ENCODE results near the gene SLC4A8. TPM values are rescaled to one million over a fixed set of nuclear protein-coding genes. Genes with fewer than 3 reads are reported as not detected.

Gene SLC4A8
- polyA plus RNA-seq, 1 donor (not counting 4 experiments of a cell fraction or from before 2014, with no cell fraction given): 2.3 TPM

GRCh38 chr12:51388846-51389245 is 35.8 kb upstream of the SLC4A8 start:
- H3K4me1 ChIP-seq (ENCODE audit: control insufficient read depth, extremely low read depth, insufficient read depth, low read length): peaks cover 46% of the 10 kb centered on the region
- H3K27me3 ChIP-seq (ENCODE audit: control insufficient read depth, extremely low read depth, insufficient read depth, low read length): no peaks in the 10 kb centered on the region
- peaks cover 4 to 12% of the 10 kb centered on the region in 2 experiments for H3K36me3 ChIP-seq (ENCODE audit: control insufficient read depth in 2 of 2, extremely low read depth in 1 of 2, insufficient read depth in 2 of 2, low read length in 2 of 2)
- H3K9me1 ChIP-seq (ENCODE audit: control insufficient read depth, extremely low read depth, insufficient read depth, low read length): peaks cover 4% of the 10 kb centered on the region
- no peak overlapping the region for H3K9ac ChIP-seq (ENCODE audit: control insufficient read depth, extremely low read depth, insufficient read depth, low read length)
- DNase-seq (ENCODE audit: low read depth, low spot score) (no peak), FAIRE-seq (peak; percentile 46)
- peak overlapping the region; percentile 52 for H3K4me2 ChIP-seq (ENCODE audit: control insufficient read depth, extremely low read depth, insufficient read depth, low read depth, low read length)
- peak overlapping the region; percentile 51 for H3K27ac ChIP-seq (ENCODE audit: control insufficient read depth, insufficient read depth, low read length)
- H3K4me3 ChIP-seq (ENCODE audit: control insufficient read depth in 2 of 3, extremely low read depth in 1 of 3, insufficient read depth in 2 of 3, low read depth in 1 of 3, low read length in 3 of 3): peak overlapping the region in 1 of 3 experiments; percentile 11
- TF ChIP-seq, protein P1, sequence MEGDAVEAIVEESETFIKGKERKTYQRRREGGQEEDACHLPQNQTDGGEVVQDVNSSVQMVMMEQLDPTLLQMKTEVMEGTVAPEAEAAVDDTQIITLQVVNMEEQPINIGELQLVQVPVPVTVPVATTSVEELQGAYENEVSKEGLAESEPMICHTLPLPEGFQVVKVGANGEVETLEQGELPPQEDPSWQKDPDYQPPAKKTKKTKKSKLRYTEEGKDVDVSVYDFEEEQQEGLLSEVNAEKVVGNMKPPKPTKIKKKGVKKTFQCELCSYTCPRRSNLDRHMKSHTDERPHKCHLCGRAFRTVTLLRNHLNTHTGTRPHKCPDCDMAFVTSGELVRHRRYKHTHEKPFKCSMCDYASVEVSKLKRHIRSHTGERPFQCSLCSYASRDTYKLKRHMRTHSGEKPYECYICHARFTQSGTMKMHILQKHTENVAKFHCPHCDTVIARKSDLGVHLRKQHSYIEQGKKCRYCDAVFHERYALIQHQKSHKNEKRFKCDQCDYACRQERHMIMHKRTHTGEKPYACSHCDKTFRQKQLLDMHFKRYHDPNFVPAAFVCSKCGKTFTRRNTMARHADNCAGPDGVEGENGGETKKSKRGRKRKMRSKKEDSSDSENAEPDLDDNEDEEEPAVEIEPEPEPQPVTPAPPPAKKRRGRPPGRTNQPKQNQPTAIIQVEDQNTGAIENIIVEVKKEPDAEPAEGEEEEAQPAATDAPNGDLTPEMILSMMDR (optimal IDR thresholded peaks at IDR 0.05 in 1 of 3, IDR thresholded peaks at IDR 0.05 in 1 of 3, conservative IDR thresholded peaks at IDR 0.05 in 1 of 3; ENCODE audit: extremely low read depth in 1 of 3, insufficient read depth in 2 of 3, low read length in 3 of 3): no peak
- H4K20me1 ChIP-seq (ENCODE audit: control insufficient read depth, extremely low read depth, insufficient read depth, low read length): no peaks in the 10 kb centered on the region
- H3K79me2 ChIP-seq (ENCODE audit: control insufficient read depth, insufficient read depth, low read length): peaks cover 10% of the 10 kb centered on the region
- dilution Hi-C loops (cut with MboI; ENCODE audit: extremely low pct_ligation_motif_present, low sequenced_read_pairs): no loop called here
- H2AFZ ChIP-seq (ENCODE audit: control insufficient read depth, low read length): no peak overlapping the region
- no peaks in the 10 kb centered on the region for H3K9me3 ChIP-seq (ENCODE audit: control insufficient read depth, low read depth, low read length)

DNA sequence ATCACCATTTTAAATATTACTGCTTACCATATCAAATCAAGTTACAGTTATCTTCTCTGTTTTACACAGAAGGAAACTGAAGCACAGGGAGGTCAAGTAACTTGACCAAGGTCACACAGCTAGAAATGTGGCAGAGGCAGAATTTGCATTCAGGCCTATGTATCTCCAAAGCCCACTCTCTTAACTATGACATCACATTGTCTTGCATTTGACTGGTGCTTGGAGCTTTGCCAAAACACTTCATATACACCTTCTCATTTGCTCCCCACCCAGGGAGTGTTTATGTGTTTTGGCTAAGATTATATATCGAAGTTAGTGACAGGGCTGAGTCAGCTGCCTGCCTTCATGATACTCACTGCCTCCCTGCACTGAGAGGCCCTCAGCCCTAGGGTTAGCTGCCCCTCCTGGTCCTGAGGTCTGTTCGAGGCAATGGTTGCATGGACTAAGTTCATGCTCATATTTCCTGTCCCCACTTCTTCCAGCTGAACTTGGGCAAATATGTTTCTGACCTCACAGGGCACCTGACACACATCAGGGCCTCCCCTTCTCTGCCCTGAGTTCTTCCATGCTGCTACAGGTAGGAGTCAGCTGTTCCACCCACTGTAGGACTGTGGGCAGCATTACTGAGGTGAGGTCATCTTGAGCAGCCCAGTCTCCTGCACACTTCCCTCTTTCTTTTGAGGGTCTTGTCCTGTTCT is 35.2 kb upstream of the SLC4A8 start:
- FAIRE-seq: no peak
- DNase-seq (ENCODE audit: low read depth, low spot score): no peak
- no peak overlapping the region for H2AFZ ChIP-seq (ENCODE audit: control insufficient read depth, low read length)
- peaks cover 2 to 11% of the 10 kb centered on the region in 2 experiments for H3K36me3 ChIP-seq (ENCODE audit: control insufficient read depth in 2 of 2, extremely low read depth in 1 of 2, insufficient read depth in 2 of 2, low read length in 2 of 2)
- peak overlapping the region; percentile 48 for H3K27ac ChIP-seq (ENCODE audit: control insufficient read depth, insufficient read depth, low read length)
- H3K9me1 ChIP-seq (ENCODE audit: control insufficient read depth, extremely low read depth, insufficient read depth, low read length): peaks cover 4% of the 10 kb centered on the region
- H3K9ac ChIP-seq (ENCODE audit: control insufficient read depth, extremely low read depth, insufficient read depth, low read length): peak overlapping the region; percentile 18
- peaks cover 10% of the 10 kb centered on the region for H3K79me2 ChIP-seq (ENCODE audit: control insufficient read depth, insufficient read depth, low read length)
- H3K9me3 ChIP-seq (ENCODE audit: control insufficient read depth, low read depth, low read length): no peaks in the 10 kb centered on the region
- dilution Hi-C loops (cut with MboI; ENCODE audit: extremely low pct_ligation_motif_present, low sequenced_read_pairs): no loop called here
- H3K4me3 ChIP-seq (ENCODE audit: control insufficient read depth in 2 of 3, extremely low read depth in 1 of 3, insufficient read depth in 2 of 3, low read depth in 1 of 3, low read length in 3 of 3): no peak overlapping the region
- H3K4me1 ChIP-seq (ENCODE audit: control insufficient read depth, extremely low read depth, insufficient read depth, low read length): peaks cover 48% of the 10 kb centered on the region
- no peaks in the 10 kb centered on the region for H3K27me3 ChIP-seq (ENCODE audit: control insufficient read depth, extremely low read depth, insufficient read depth, low read length)
- H4K20me1 ChIP-seq (ENCODE audit: control insufficient read depth, extremely low read depth, insufficient read depth, low read length): no peaks in the 10 kb centered on the region
- peak overlapping the region; percentile 50 for H3K4me2 ChIP-seq (ENCODE audit: control insufficient read depth, extremely low read depth, insufficient read depth, low read depth, low read length)
- TF ChIP-seq, protein P1 (optimal IDR thresholded peaks at IDR 0.05 in 1 of 3, IDR thresholded peaks at IDR 0.05 in 1 of 3, conservative IDR thresholded peaks at IDR 0.05 in 1 of 3; ENCODE audit: extremely low read depth in 1 of 3, insufficient read depth in 2 of 3, low read length in 3 of 3): no peak
- no peak for TF ChIP-seq EZH2 (IDR thresholded peaks at IDR 0.05; ENCODE audit: low read length)
